NCI-H1694 (cell line): ENCODE results near the gene SYNE3.
A peak's percentile ranks its signal among the peaks of the same experiment; 100 is the strongest.

Experiments
- DNase-seq: peaks from one replicate; lab custom pipeline; 2025; lab: John Stamatoyannopoulos, UW

The SYNE3 gene

DNA sequence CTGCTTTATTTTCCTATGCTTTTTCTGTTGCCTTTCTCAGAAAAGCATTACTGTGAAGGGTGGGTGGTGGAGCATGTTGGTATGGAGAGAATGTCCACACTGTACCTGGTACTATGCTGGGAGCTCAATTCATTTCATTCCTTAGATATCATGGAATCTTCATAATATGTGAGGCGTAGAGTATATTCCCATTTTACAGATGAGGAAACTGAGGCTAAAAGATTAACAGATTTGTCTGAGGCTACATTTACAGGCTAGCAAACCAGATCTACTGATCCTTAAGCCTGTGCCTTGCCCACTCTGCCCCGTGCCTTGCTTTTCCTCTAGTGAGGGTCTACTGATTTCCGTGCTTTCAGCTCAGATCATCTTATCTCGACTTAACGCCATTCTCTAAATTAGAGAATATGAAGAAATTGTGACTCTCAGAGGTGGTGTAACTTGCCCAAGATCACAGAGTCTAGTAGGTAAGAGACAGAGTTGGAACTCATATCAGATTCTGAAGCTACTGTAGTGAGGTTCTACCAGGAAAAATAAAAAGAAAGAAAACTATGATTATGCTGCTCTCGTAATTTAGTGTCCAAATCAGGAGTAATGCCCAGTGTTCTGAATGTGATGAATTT, 23.9 kb upstream of the SYNE3 start:
- no peak for DNase-seq

DNA sequence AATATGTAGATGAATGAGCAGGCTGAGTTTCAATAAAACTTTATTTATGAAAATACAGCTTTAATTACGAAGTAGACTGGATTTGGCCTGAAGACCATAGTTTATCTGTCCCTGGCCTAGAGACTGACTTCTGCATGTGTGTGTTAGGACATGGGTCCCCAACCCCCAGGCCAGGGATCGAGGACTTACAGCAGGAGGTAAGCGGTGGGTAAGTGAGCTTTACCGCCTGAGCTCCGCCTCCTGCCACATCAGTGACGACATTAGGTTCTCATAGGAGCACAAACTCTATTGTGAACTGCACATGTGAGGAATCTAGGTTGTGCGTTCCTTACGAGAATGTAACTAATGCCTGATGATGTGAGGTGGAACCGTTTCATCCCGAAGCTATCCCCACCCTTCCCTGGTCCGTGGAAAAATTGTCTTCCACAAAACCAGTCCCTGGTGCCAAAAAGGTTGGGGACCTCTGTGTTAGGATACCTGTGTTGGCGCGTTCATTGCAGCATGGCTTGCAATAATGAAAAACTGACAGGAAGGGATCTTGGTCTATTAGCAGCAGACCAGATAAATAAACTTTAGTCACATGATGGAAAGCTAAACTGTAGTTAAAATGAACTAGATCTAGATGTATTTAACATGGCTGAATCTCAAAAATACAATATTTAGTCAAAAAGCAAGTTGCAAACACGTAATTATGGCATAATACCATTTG, 22.5 kb upstream of the SYNE3 start:
- no peak for DNase-seq

DNA sequence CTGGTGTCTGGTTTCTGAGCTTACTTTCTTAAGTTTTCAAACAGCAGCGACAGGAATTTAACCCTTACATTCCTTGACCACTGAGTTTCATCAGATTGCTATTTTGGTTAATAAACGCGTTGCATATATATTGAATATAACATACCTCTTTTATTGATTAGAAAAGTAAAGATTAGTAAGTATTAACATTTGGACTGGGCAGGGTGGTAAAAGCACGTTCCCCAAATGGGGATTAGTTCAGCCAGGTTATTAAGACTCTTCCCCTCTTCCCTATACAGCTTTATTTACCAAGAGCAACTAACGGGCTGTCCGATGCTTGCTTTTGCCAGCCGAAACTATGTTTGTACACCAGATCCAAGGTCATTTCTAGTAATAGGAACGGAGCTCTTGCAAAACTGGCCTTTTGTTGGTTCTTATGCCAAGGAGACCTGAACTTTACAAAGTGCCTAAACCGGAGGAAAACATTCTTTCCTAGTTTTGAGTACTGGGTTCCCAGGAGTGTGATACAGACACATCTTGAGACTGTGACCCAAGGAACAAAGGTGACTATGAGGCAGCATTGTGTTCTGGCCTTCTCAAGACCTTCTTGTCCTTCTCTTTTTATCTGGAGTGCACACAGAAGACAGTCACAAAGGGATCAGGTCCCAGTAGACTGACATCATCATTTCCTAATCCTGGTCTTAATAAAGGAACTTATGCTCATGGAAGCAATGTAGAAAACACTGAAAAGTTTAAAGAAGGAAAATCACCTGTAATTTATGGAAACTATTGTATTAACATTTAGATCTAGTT, 21.0 kb upstream of the SYNE3 start:
- DNase-seq, result no peak

DNA sequence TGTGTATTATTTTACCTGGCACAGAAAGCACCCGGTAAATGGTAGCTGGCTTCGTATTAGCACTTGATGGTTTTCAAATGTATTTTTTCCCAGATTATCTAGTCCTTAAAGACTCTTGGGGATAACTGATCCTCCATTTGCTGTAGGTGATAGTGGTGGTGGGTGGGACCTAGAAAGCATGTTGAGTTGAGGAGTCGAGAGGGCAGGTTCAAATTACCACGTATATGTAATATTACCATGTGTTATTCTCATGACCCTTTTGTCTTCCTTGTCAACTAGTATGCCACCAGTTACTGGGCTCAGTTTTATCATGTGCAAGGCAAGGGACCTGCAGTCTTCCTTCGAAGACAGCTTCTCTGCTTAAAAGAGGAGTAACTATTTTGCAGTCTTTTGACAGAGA, 20.2 kb upstream of the SYNE3 start:
- no peak for DNase-seq

DNA sequence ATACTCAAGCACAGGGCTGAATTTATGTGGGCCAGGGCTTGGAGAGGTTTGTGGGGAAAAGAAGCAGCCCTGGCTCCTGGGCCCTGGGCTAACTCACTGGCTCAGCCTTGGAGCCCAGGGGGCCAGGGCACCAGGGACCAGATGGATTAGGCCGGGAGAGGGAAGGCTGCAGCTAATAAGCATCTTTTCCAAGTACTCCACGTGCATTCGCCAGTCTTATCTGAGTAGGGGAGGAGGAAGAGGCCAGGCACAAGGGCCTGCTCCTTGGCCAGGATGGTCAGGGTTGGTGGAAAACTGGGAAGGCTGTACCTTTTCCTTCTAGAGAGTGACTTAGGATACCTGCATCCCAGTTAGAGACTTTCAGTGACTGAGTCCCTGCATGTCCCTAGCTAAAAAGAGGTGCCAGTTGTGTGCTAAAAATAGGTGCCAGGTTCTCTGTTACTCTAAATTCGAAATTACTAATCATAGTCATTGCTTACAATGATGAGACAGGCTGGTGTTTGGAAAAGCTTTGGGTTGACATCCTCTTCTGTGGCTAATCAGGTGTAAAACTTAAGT, 19.7 kb upstream of the SYNE3 start:
- DNase-seq, result no peak

DNA sequence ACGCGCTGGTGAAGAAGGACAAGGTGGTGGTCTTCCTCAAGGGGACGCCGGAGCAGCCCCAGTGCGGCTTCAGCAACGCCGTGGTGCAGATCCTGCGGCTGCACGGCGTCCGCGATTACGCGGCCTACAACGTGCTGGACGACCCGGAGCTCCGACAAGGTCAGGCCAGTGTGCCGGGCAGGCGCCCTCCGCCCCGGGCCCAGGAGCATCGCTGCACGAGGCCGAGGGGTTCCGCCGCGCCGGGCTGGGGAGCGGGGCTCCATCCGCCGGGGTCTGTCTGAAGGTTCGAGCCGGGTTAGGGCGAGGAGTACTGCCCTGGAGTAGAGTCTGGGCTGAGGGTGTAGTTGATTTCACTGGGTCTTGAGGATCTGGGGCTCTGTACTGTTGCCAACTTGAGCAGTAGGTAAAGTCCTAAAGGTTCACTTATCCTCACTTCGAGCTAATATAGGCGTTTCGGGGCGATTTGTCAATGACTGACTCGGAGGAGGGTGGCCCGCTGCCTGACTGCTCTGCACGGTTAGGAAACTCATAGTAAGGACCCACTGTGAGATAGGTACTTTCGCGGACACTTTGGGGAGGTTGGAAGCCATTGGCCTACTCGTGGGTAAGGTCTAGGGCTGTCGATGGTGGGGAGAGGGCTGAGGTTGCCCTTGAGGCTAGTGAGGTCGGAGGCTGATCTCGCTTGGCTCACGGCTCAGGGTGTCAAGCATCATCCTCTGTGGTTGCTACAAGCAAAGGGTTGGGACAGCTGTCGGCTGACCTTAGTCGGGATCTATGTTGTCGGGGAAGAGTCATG, 19.0 kb upstream of the SYNE3 start:
- no peak for DNase-seq

DNA sequence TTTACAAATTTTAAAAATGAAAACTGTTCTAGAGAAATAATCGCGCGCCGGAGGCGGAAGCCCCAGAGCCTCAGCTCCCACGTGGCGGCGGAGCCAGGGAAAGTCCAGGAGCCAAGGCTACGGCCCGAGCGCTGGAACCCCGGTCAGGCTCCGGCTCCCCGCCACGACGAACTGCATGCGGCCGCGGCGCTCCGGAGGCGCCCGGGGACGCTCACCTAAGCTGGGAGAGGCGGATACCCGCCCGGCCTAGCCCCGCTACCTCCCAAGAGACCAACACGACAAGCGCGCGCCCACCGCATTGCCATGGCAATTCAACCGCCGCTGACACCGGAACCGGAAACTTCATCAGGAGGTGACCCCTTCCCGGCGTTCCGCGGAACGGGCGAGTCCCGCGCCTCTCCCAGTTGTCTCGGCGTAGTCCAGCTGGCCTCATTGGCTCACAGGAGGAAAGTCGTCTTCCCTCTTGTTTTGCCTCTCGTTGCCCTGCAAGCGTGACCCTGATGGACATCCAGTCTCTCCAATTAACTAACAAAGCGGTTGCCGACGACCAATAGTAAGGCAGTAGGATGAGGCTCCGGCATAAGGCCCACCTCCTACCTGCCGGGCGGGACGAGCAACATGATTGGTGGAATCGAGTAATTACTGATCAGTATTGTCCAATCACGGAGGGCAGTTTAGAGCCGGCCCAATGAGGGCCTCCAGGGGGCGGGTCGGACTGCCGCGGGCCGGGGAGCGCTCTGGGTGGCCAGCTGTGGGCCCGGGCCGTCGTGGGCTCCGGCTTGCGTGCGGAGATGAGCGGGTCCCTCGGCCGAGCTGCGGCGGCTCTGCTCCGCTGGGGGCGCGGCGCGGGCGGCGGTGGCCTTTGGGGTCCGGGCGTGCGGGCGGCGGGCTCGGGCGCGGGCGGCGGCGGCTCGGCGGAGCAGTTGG, 18.1 kb upstream of the SYNE3 start, which contains the start of gene GLRX5:
Gene GLRX5, plus strand, starts transcription at position 752 of the 927 bp plus-strand sequence. Its CDS starts 40 bp downstream, at position 792.
- peak; percentile 100 for DNase-seq

DNA sequence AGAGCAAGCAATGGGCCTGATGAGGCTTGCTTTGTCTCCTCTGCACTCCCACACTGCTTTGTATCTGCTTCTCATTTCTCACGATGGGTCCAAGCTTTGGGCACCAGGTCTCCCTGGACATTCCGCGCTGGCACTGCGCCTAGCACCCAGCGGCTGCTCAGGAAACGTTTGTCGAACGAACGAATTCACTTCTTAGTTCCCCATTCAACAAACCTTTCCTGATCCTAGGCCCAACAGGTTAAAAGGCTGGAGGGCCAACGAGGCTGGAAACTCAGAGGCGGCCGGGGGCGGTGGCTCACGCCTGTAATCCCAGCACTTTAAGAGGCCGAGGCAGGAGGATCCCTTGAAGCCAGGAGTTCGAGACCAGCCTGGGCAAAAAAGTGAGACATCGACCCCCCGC, 17.4 kb upstream of the SYNE3 start:
- DNase-seq, result no peak

DNA sequence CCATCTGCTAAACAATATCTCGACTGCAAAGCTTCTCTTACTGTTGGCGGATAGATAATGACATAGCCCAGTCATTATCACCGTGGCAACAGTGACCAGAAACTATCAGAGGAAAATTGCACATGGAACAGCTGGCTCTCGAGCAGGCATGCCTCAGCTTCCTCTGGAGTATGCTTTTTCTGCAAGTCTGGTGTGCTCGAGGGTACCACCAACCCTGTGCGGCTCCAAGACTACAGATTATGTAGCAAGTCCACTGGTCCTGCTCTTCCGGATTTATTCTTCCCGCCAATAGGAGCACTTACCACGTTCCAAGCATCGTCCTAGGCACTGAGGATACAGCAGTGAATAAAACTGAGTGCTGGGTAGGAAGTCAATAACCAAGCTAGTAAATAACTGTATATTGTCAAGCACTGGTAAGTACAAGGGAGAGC, 17.0 kb upstream of the SYNE3 start:
- peak; percentile 79 for DNase-seq

DNA sequence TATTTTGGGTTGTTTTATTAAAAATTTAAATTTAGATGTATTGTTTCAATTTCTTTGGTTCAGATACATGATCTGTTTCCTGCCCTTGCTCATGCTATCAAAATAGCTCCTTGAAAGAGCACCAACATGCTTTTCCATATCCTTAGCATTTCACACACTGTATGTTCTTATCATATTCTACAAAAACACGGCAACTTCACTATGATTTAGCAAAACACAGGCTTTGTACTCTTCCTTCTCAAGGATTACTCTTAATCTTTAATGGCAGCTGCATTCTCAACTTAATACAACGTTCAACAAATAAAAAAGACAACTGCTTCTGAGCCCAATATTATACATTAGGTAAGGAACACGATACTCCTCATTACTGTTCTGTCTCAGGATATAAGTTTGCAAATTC, 15.5 kb upstream of the SYNE3 start:
- no peak for DNase-seq

DNA sequence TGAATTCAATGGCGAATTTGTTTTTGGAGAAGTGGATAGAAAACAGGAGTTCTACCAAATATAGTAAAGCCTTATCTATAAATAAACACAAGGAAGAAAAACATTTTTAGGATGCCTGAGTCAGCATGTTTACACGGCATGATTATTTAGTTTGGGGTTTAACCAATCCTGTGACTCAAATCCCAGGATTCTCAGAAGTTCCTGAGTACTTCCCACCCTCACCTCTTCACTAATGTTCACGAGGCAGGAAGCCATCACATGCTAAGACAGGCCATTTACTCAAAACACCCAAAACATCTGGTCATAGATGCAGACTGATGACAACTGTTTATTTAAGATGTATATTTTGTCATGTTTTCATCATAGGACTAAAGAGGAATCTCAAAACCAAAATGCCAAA, 15.0 kb upstream of the SYNE3 start:
- no peak for DNase-seq

DNA sequence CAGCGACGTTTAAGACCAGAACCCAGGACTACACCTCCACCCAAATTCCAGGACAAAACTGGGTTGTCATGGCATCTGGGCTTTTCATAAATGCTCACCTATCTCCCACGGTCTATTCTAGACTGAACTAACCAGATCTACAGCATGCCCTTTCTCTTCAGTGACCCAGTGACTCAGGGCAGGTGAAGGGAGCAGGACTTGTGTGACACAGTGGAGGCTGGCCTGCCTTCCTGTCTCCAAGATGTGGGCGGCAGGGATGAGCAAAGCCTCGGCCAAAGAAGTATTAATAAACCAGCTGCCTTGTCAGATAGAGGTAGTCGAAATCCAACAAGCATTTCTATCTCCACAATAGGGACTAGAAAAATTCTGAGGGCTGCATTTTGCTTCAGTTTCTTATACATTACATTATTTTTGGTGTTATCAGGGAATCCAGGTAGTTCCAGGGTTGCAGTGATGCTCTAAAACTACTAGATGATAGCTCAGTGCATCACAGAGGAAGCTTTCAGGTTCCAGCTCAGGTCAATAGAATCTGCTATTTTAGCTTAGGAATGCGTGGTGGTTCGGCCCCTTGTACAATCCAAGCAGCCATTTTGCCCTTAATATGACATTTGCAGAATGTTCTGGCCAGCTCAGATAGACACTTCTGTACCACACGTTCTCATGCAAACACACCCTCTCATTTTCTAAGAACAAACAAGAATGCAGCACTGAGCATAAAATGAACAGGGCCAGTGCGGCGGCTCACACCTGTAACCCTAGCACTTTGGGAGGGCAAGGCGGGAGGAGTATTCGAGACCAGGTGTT, 14.2 kb upstream of the SYNE3 start:
- DNase-seq, result no peak

DNA sequence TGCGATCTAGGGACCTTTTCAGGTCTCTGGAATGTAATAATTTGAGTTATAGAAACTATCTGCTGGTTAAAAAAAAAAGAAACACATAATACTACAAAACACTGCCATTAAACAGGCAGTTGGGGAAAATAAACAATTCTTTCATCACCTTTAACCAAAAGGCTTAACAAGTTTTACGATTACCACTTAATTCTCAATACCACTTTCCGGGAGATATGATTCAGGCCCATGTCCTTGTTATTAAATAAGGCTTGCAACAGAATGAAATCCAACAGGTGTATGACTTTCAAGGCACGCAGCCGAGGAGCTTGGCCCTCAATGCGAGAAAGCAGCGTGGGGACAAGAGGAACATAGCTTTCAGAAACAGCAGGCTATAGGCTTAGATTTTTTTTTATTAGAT, 12.8 kb upstream of the SYNE3 start:
- DNase-seq, result no peak

DNA sequence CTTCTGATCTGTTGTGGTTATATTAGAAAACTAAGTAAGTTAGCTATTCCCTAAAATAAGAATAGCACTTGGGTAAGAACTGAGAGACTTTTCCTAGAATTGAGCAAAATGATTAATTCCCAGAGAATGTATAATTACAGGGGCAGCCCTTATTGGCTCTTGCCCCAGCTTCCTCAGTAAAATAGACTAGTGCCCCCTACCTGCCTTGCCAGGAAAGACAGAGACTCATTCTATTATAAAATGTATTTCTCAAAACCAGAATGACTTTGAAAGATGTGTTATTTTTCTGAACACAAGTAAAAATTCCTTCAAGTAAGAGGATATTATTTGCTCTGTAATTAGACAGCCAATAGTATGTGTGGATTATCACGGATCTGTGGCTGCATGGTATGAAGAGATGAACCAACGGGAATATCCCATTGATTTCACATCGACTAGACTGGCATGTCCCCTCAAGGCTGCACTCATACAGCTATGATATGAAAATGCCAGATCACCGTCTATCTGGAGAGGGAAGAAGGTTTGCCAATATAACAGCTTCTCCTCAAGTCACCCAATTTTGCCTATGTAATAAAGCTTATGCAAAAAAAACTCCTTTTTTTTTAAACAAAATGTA, 11.0 kb upstream of the SYNE3 start:
- DNase-seq, result peak; percentile 88

DNA sequence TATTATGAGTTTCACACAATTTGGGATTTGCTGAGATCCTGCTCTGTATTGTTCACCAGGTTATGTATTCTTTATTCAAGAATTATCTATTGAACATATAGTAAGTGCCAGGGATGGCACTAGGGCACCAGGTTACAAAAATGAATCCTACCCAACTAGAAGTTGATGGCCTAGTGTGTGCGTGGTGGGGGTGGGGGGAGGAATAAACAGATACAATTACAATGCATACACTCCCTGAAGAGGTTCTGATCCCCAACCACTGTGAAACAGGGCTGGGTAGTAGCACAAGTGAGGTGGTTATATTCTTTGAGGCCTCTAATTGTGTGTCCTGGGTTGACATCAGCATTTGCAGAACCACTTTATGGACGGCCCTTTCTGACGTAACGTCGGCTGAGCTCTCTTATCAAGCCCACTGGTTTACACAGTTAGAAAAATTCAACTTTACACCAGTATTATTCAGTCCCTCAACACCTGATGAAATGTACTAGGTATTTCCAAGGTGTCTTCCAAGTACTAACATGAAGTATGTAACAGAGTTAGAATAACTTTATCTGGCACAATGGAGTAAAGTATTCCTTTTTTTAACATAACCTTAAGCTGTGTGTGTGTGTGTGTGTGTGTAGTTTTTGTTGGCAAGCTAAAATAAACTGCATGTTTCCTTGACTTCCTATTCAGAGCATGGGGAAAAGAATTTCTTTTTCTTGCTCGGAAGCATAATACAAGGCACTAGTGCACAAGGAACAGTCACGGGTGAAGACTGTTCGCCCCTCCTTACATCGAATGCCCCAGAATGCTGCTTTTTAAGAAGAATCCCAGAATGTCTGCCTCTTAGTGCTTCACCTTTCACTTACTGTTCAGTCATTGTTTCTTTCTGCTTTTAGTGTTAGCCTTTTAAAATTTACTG, 10.3 kb upstream of the SYNE3 start:
- DNase-seq, result no peak

DNA sequence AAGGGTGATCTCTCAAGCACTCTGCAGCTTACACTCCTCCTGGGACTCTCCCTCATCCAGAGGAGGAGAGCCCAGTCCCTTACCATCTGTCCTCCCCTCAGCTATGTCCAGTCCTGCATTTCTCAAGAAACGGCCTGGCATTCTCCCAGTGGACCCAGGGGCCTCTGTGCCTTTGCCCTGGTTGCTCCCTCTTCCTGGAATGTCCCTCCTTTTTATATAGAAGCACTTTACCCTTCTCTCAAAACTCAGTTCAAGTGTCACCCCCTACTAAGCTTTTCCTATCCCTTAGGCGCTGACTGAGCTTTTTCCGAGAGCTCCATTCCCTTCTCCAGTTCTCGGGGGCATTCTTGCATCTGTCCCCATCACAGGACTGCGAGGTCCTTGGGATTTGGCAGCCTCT, 9.5 kb upstream of the SYNE3 start:
- no peak for DNase-seq

DNA sequence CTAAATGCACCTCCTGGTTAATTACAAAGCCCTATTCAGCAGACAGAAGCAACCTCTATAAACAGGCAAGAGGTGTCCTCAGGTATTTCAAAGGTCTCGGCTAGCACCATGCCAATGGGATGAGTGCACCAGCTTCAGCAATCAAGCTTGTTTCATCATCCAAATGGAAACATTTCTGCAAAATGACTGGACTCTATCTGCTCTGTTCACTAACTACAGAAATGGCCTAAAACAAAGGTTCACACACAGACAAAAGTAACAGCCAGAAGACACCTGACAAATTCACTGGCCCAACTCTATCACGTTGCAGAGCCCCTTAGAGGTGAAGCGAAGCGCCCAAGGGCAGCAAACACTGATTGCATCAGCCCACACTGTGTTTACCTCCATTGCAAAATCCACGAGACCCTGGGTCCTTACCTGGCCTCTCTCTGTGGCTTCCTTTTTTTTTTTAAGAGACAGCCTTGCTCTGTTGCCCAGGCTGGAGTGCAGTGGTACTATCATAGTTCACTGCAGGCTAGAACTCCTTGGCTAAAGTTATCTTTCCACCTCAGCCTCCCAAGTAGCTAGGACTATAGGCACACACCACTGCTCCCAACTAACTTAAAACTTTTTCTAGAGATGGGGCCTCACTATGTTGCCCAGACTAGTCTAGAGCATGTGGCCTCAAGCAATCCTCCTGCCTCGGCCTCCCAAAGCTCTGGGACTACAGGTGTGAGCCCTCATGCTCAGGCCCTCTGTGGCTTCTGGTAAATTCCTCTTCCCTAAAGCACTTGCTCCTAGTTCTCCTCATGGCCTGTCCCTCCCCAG, 8.5 kb upstream of the SYNE3 start:
- no peak for DNase-seq
